Stomach smooth muscle (tissue), 2 donors: ENCODE data around the gene PNPLA5.

Experiments
- H3K27ac ChIP-seq: one replicate; pipeline ENCODE4 v1.7.0; 2013; ENCODE audit warnings: mild to moderate bottlenecking, low read length, inconsistent platforms
- H3K27me3 ChIP-seq, 2 donors: one replicate each; pipeline ENCODE4 v1.7.0; 2013; ENCODE audit warnings: low read length in 2 of 2; ENCODE audit not compliant: insufficient read depth in 2 of 2, control insufficient read depth in 1 of 2
- H3K36me3 ChIP-seq, 2 donors: one replicate each; pipeline ENCODE4 v1.7.0; 2013; ENCODE audit warnings: low read length in 2 of 2; ENCODE audit not compliant: control insufficient read depth in 2 of 2, insufficient read depth in 2 of 2
- H3K4me1 ChIP-seq: one replicate; pipeline ENCODE4 v1.7.0; 2013; ENCODE audit warnings: low read length; ENCODE audit not compliant: control insufficient read depth, insufficient read depth
- H3K4me3 ChIP-seq, 2 donors: one replicate each; pipeline ENCODE4 v1.7.0; 2013; ENCODE audit warnings: low read length in 2 of 2
- H3K9ac ChIP-seq, 2 donors: one replicate each; pipeline ENCODE4 v1.7.0; 2013; ENCODE audit warnings: low read length in 2 of 2, mild to moderate bottlenecking in 1 of 2
- H3K9me3 ChIP-seq, 2 donors: one replicate each; pipeline ENCODE4 v1.7.0; 2013; ENCODE audit warnings: low read length in 2 of 2; ENCODE audit not compliant: control insufficient read depth in 2 of 2
- donor health status: healthy.
- donor health status: Pancreatic carcinoma.

Gene PNPLA5

DNA sequence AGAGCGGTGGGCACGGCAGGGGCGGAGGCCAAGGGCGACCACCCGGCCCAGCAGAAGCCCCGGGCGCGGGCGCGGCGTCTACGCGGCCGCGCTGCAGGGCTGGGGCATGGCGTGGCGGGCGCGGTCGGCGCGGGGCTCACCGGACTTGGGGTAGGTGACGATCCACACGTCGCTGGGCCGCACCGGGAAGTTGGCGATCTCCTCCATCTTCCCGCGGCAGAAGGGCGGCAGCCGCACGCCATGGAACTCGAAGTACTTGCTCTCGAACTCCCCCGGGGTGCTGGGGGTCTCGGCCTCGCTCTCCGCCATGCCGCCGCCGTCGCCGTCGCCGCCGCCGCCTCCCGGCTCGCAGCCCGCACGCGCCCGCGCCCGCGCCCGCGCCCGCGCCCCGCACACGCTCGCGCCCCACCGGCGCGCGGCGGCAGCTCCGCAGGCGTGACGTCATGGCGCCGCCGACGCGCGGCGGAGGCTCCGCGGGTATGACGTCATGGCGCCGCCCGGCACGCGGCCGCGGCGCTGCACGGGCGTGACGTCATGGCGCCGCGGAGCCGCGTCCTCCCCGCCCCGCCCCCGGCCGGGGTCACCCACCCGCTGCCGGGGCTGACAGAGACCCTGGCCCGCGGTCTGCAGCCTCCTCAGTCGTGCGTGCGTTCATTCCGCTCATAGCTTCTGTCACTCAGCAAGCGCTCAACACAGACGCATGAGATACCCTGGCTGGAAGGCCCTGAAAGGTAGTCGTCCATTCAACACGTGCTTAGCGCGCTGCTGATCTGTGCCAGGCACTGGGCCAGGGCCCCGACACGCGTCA is 29.5 kb downstream of the PNPLA5 start, which contains the start of gene SULT4A1:
TSS of gene SULT4A1 (minus strand) at position 440 of the 808 bp plus-strand sequence. CDS start at position 309, 131 bp downstream.
- Histone ChIP-seq H3K27ac (no peak within 1 kb of the TSS), H3K27me3 (peaks cover 38 to 40% of the 10 kb centered on the region in 2 donors), H3K9me3 (no peaks in the 10 kb centered on the region), H3K9ac (no peak within 1 kb of the TSS), H3K4me3 (peak within 1 kb of the TSS in 1 of 2 donors; percentile 47), H3K36me3 (no peaks in the 10 kb centered on the region), H3K4me1 (no peaks in the 10 kb centered on the region)

DNA sequence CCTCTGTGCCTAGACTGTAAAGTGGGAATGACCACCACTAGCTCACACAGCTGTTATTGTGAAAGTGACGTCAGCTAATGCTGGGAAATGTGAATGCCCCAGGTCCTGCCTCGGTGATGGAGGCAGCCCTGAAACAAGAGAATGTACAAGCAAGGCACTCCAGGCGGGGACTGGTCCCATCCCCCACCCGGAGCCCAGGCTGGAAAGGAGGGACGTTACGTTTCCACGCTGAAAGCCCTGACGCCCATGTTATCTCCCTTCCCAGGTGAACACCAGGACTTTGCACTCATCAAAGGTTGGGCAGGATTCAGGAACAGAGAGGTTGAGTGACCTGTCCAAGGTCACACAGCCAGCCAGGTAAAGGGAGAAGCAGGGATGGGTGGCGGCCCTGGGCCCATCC is 30.3 kb downstream of the PNPLA5 start:
- H3K36me3 ChIP-seq: no peaks in the 10 kb centered on the region
- no peak overlapping the region for H3K4me3 ChIP-seq
- no peak overlapping the region for H3K27ac ChIP-seq
- no peak overlapping the region for H3K9ac ChIP-seq
- H3K27me3 ChIP-seq: peaks cover 38 to 40% of the 10 kb centered on the region in 2 donors
- H3K4me1 ChIP-seq: no peaks in the 10 kb centered on the region
- H3K9me3 ChIP-seq: peaks cover 0 to 3% of the 10 kb centered on the region in 2 donors

DNA sequence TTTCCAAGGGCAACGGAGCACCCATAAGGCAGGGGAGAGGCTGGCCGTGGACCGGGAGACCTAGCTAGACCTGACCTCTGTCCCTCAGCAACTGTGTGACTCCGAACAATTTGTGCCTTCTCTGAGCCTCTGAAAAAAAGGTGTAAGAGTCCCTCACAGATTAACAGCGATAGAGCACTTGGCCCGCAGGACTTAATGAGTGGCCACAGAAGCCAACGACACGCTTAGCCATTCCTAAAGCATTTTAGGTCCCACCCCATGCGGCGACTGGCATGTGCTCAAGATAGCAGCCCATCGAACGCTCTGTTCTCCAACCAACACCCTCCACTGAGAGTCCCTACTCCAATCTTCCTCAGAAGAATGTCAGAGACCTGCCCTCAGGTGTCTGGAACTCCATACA is 31.0 kb downstream of the PNPLA5 start:
- Histone ChIP-seq H3K9me3 (peaks cover 0 to 6% of the 10 kb centered on the region in 2 donors), H3K36me3 (no peaks in the 10 kb centered on the region), H3K9ac (no peak overlapping the region), H3K27me3 (peaks cover 38 to 40% of the 10 kb centered on the region in 2 donors), H3K4me3 (no peak overlapping the region), H3K4me1 (no peaks in the 10 kb centered on the region), H3K27ac (no peak overlapping the region)

DNA sequence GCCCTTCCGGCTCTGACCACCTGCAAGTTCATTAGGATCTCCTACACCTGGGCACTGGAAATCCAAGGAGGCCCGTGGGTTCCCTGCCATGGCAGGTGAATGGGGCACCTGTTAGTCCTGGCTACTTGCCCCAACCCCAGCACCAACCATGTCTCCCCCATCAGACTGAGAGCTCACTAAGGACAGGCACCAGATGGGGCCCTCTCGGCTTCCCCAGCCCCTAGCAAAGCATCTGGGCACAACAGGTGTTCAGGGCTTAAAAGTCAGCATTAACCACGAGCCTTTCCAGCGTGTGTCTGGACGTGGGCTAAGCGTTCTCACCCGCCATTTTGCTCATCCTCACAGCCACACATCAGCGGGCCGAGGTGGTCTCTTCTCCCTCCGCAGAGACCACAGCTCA is 31.7 kb downstream of the PNPLA5 start:
- H3K4me1 ChIP-seq: no peaks in the 10 kb centered on the region
- no peak overlapping the region for H3K27ac ChIP-seq
- peaks cover 38% of the 10 kb centered on the region in 2 donors for H3K27me3 ChIP-seq
- no peaks in the 10 kb centered on the region for H3K36me3 ChIP-seq
- H3K9me3 ChIP-seq: peaks cover 0 to 6% of the 10 kb centered on the region in 2 donors
- no peak overlapping the region for H3K4me3 ChIP-seq
- no peak overlapping the region for H3K9ac ChIP-seq

DNA sequence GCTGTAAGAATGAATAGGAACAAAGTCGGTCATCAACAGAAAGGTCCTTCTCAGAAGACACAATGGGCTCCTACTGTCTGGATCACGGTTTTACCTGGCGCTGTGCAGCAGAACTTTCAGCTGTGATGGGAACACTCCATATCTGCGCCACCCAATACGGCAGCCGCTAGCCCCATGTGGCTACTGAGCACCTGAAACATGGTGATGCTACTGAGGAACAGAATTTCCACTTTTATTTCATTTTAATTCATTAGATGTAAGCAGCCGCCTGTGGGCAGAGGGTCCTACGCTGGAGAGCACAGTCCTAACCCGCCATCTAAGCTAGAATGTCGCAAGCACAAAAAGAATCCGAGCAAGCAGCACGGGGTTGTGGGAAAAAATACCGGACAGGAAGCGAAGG is 32.2 kb downstream of the PNPLA5 start:
- H3K36me3 ChIP-seq: no peaks in the 10 kb centered on the region
- peaks cover 38% of the 10 kb centered on the region in 2 donors for H3K27me3 ChIP-seq
- H3K4me3 ChIP-seq: no peak overlapping the region
- peaks cover 0 to 6% of the 10 kb centered on the region in 2 donors for H3K9me3 ChIP-seq
- H3K9ac ChIP-seq: no peak overlapping the region
- no peaks in the 10 kb centered on the region for H3K4me1 ChIP-seq
- no peak overlapping the region for H3K27ac ChIP-seq

DNA sequence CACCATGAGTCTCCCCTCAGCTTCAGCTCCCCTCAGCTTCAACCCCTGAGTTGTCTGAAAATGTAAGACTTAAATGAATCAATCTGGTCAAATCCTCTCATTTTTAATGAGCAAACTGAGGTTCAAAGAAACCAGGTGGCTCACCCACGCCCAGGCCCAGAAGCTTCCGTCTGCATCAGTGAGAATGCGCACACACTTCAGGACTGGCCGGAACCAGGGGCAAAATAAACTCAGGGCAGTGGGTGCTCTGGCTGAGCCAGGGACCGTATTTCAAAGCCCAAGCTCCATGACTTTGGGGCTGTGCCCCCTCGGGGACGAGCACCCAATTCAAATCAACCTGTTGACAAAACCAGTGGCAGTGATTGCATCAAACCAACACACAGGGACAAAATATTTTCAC is 32.6 kb downstream of the PNPLA5 start:
- Histone ChIP-seq H3K9me3 (peaks cover 0 to 6% of the 10 kb centered on the region in 2 donors), H3K4me1 (no peaks in the 10 kb centered on the region), H3K27me3 (peaks cover 35 to 38% of the 10 kb centered on the region in 2 donors), H3K9ac (no peak overlapping the region), H3K27ac (no peak overlapping the region), H3K4me3 (no peak overlapping the region), H3K36me3 (no peaks in the 10 kb centered on the region)

DNA sequence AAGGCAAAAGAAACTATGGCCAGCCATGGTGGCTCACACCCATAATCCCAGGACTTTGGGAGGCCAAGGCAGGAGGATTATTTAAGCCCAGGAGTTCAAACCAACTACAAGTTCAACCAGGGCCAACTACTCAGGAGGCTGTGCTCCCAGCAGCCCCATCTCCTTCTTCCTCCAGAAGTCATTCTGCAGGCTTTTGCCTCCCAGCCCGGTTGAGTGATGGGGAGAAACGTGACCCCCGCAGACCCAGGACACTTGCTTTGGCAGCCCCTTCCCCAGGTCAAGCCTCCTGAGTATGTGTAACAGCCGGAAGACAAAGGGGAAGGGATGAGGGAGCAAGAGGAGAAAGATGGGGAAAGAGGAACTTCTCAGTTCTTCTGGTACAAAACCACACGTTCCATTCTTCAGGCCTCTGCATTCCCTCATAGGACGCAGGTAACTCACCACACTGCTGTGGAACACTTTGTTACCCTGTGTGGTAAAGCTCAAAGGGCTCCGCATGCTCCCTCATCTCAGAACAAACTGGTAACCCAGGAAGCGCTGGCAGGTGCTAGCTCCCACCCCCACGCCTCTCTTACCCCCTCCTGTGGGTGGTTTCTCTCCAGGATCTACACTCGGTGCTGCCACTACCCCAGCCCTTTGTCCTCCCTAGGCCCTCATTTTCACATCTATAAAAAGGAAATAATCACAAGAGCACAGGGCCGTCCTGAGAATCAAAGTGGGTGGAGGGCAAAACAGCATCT is 33.5 kb downstream of the PNPLA5 start:
- Histone ChIP-seq H3K4me3 (no peak overlapping the region), H3K9me3 (peaks cover 0 to 6% of the 10 kb centered on the region in 2 donors), H3K36me3 (no peaks in the 10 kb centered on the region), H3K27ac (no peak overlapping the region), H3K9ac (no peak overlapping the region), H3K4me1 (no peaks in the 10 kb centered on the region), H3K27me3 (peaks cover 26 to 33% of the 10 kb centered on the region in 2 donors)

DNA sequence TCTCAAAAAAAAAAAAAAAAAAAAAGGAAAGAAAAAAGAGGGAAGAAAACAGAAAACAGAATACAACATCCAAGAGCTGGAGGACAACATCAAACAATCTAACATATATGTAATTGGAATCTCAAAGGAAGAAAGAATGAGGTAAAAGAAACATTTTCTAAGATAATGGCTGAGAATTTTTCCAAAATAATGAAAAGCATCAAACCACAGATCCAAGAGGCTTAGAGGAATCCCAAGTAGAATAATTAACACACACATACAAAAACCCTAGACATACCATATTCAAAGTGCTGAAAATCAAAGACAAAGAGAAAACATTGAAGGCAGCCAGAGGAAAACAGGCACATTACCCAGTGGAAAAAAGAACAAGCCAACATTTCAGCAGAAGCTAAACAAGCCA is 34.4 kb downstream of the PNPLA5 start:
- no peaks in the 10 kb centered on the region for H3K36me3 ChIP-seq
- H3K4me1 ChIP-seq: no peaks in the 10 kb centered on the region
- H3K27me3 ChIP-seq: peaks cover 20 to 33% of the 10 kb centered on the region in 2 donors
- no peak overlapping the region for H3K27ac ChIP-seq
- no peak overlapping the region for H3K4me3 ChIP-seq
- H3K9ac ChIP-seq: no peak overlapping the region
- H3K9me3 ChIP-seq: peaks cover 0 to 6% of the 10 kb centered on the region in 2 donors

DNA sequence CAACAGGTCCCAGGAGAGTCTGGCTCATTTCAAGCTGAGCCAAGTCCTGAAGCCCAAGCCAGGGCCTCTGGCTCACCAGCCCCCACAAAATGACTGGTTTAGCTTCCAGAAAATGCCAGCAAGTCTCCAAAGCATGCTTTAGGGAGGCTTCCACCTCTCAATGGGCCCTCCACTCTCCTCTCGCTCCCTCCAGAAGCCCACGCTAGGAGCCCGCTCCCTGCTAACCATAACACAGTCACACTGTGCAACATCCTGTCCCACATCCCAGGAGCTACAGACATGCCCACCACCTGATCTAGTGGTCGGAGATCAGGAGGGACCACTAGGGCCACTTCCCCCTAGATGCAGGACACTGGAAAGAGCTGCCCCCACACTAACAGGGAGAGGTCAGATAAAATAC is 36.4 kb downstream of the PNPLA5 start:
- Histone ChIP-seq H3K9me3 (peaks cover 0 to 6% of the 10 kb centered on the region in 2 donors), H3K4me1 (no peaks in the 10 kb centered on the region), H3K4me3 (no peak overlapping the region), H3K36me3 (no peaks in the 10 kb centered on the region), H3K27ac (no peak overlapping the region), H3K27me3 (peaks cover 9 to 25% of the 10 kb centered on the region in 2 donors), H3K9ac (no peak overlapping the region)

DNA sequence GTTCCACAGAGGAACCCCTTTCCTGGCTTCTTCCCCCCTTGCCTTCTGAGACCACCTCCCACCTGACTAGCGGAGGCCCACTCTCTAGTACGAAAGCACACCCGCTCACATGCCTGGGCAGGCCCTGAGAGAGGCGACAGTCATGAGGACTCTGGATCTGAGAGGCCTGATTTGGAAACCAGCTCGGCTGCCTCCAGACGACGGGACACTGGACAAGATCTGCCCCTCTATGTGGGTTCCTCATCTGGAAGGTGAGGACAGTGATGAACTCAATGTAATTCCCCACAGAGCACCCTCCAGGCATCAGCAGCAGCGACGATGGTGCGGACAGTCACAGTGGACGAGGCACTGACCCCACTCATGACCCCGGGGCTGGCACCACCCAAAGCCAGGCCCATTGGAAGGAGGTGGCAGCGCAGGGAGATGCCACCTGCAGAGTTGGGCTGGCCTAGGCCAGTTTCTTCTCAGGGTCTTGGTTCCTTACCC is 37.0 kb downstream of the PNPLA5 start:
- Histone ChIP-seq H3K27me3 (peaks cover 3 to 22% of the 10 kb centered on the region in 2 donors), H3K36me3 (no peaks in the 10 kb centered on the region), H3K9me3 (peaks cover 0 to 6% of the 10 kb centered on the region in 2 donors), H3K9ac (no peak overlapping the region), H3K27ac (no peak overlapping the region), H3K4me1 (no peaks in the 10 kb centered on the region), H3K4me3 (no peak overlapping the region)
